OCI-LY7 (cell line): Measurements from ENCODE around the gene SEC24B.

ENCODE experiments used
- CTCF ChIP-seq: fragments of 200-600 bp; sonication (generic); conservative IDR thresholded peaks from 2 replicates; pipeline ENCODE4 v1.5.1; 2014; ENCODE audit warnings: mild to moderate bottlenecking, antibody characterized with exemption, low read length, moderate library complexity, mixed read lengths
- EZH2phosphoT487 ChIP-seq: fragments of 200-600 bp; sonication (generic); IDR thresholded peaks from 2 replicates; pipeline ENCODE4 v1.6.1; 2018; ENCODE audit warnings: low read depth, borderline replicate concordance, mild to moderate bottlenecking, mixed run types, antibody characterized with exemption, low read length, moderate library complexity, mixed read lengths

DNA sequence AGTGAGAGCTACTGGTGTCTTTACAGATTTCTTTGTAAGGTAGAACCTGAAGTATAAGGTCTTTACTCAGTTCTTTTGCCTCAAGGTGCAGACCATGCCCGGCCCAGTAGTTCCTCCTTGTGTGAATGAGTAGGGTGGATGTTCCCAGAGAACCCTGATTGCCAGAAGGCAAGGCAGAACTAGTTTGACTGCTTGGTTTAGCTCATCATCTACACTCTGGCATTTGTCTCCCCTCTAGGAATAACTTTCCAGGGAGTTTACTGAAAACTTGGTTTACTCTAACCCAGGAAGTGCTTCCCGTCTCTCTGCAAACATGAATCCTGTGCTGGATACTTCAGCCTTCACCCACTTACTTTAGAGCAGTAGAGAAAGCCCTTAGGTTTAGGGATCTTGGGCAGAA is 155.5 kb downstream of the SEC24B start:
- TF ChIP-seq CTCF, result no peak
- TF ChIP-seq EZH2phosphoT487, result no peak
